AG04449 (cell line): ENCODE results near the gene LGALS7.
"Not testable (repeated sequence)": the region's sequence is repeated elsewhere in the genome, so short reads cannot be mapped to it uniquely, and the experiment has no call there.

Experiments
- CTCF ChIA-PET: fragments of 350-600 bp; formaldehyde crosslinking; extraction: SDS; loops from one replicate; lab custom pipeline; 2021; ENCODE audit warnings: antibody characterized with exemption; lab: Yijun Ruan, JAX
- POLR2A ChIA-PET: fragments of 400-600, 350-600 bp; formaldehyde crosslinking; extraction: SDS; loops from one replicate; lab custom pipeline; 2020; ENCODE audit warnings: antibody characterized with exemption, inconsistent platforms; lab: Yijun Ruan, JAX
- DNase-seq: peaks from one replicate; pipeline ENCODE4 v3.0.0-alpha.2; 2010; ENCODE audit warnings: low read depth, low spot score
- H3K4me3 ChIP-seq: 2 replicates; pipeline ENCODE4 v1.5.1; 2011; ENCODE audit warnings: low read depth, mild to moderate bottlenecking, control low read depth, low read length
- CTCF ChIP-seq: IDR thresholded peaks from one replicate; pipeline ENCODE4 v1.5.1; 2011; ENCODE audit warnings: mild to moderate bottlenecking, moderate library complexity, low read length, control low read depth, inconsistent platforms; ENCODE audit not compliant: insufficient read depth; ENCODE audit errors: missing control alignments

Gene LGALS7

GRCh38 chr19:38788478-38789243 lies 15.3 kb upstream of the LGALS7 start, which contains the start of gene LGALS7B:
Gene LGALS7B (plus strand): TSS chr19:38789200. CDS start chr19:38789227, 27 bp downstream.
- DNase-seq: no peak
- no peak for TF ChIP-seq CTCF
- ChIA-PET CTCF (interaction anchor here (1.0 kb wide), 1 partner anchor 19 kb away, joined by 3 read pairs; no protein-coding TSS in a partner anchor), POLR2A (no interaction called here)
- H3K4me3 ChIP-seq: no peak within 1 kb of the TSS

- TF ChIP-seq CTCF: no peak
- H3K4me3 ChIP-seq: no peak overlapping the region
- DNase-seq: no peak
- CTCF ChIA-PET: interaction anchor here (0.9 to 3.2 kb wide), 3 partner anchors 12 to 384 kb away, joined by 3 to 25 read pairs (median 3); partner anchors contain the start of gene FAM98C
- POLR2A ChIA-PET: no interaction called here
These were observed 13.4 kb upstream of the LGALS7 start for GRCh38 chr19:38786572-38787265.

GRCh38 chr19:38786061-38786460 lies 12.7 kb upstream of the LGALS7 start:
- POLR2A ChIA-PET: not testable (repeated sequence)

GRCh38 chr19:38785187-38785699 lies 11.9 kb upstream of the LGALS7 start:
- no peak for DNase-seq
- H3K4me3 ChIP-seq: no peak overlapping the region
- no peak for TF ChIP-seq CTCF
- CTCF ChIA-PET: interaction anchor here (3.2 kb wide), 1 partner anchor 16 kb away, joined by 25 read pairs; no protein-coding TSS in a partner anchor
- POLR2A ChIA-PET: no interaction called here

More at GRCh38 chr19:38786061-38786460, 12.7 kb upstream of the LGALS7 start:
- not testable (repeated sequence) for H3K4me3 ChIP-seq, DNase-seq
- CTCF ChIA-PET: interaction anchor here (0.9 to 3.2 kb wide), 2 partner anchors 11 to 16 kb away, joined by 3 to 25 read pairs; no protein-coding TSS in a partner anchor

GRCh38 chr19:38784224-38784623 lies 10.9 kb upstream of the LGALS7 start:
- ChIA-PET CTCF (no interaction called here), POLR2A (no interaction called here)
- DNase-seq: no peak
- no peak for TF ChIP-seq CTCF
- no peak overlapping the region for H3K4me3 ChIP-seq

GRCh38 chr19:38782212-38782611 lies 8.9 kb upstream of the LGALS7 start:
- DNase-seq, H3K4me3 ChIP-seq: not testable (repeated sequence)
- ChIA-PET CTCF (interaction anchor here (2.9 kb wide), 1 partner anchor 13 kb away, joined by 23 read pairs; no protein-coding TSS in a partner anchor), POLR2A (interaction anchor here (0.6 kb wide), 1 partner anchor 56 kb away, joined by 3 read pairs; no protein-coding TSS in a partner anchor)

- no peak for TF ChIP-seq CTCF
- no peak for DNase-seq
- CTCF ChIA-PET: interaction anchor here (2.9 kb wide), 1 partner anchor 12 kb away, joined by 23 read pairs; no protein-coding TSS in a partner anchor
- POLR2A ChIA-PET: no interaction called here
- no peak overlapping the region for H3K4me3 ChIP-seq
These were observed 7.7 kb upstream of the LGALS7 start for GRCh38 chr19:38781058-38781457.
